Heart left ventricle (tissue), 13 donors: ENCODE results near the gene MBL2.

ENCODE experiments used
- POLR2A ChIP-seq, 2 donors: fragments of 450-650 bp; IDR thresholded peaks; one replicate each; pipeline ENCODE4 v1.6.1; 2017; ENCODE audit warnings: antibody characterized with exemption in 2 of 2, mild to moderate bottlenecking in 2 of 2, moderate library complexity in 2 of 2
- TF ChIP-seq, protein P1 (sequence below), 12 donors: fragments of 200-600 bp; sonication (generic) in 4 of 12; IDR thresholded peaks; one replicate each; pipeline versions ENCODE4 v1.5.0 to v1.8.0; 2018 to 2022; ENCODE audit warnings: antibody characterized with exemption in 12 of 12, mild to moderate bottlenecking in 5 of 12
- donor health status: ischemic (EF 13 %, LVEDD 7.1; RV severe dilation, severe dysfunction).
- donor health status: DM: no; HTN: yes; CAD: no.
- donor health status: DM: no; HTN: no; CAD: no.
- donor health status: ischemic (EF 25% LVEDD 6.9; RV normal size, moderate dysfunction).
- donor health status: ischemic (EF 25% LVEDD 5.7; RV mildly dilated, moderate dysfunction).
- donor health status: ischemic (EF 35%, LVEDD 5.7; RV mildly dilated, moderate dysfunction).
- donor health status: nonischemic (EF 11% LVEDD 7.7; RV severe dilation, severe dysfunction).
- donor health status: DM: yes; HTN: yes; CAD: no.
- donor health status: PGD.
- donor health status: ischemic (EF 29% LVEDD 5.4; RV normal size, mild dysfunction).
- donor health status: nonischemic (EF 23%, LVEDD 6.1; RV moderate dilation, normal function).

- TF ChIP-seq, protein P1, sequence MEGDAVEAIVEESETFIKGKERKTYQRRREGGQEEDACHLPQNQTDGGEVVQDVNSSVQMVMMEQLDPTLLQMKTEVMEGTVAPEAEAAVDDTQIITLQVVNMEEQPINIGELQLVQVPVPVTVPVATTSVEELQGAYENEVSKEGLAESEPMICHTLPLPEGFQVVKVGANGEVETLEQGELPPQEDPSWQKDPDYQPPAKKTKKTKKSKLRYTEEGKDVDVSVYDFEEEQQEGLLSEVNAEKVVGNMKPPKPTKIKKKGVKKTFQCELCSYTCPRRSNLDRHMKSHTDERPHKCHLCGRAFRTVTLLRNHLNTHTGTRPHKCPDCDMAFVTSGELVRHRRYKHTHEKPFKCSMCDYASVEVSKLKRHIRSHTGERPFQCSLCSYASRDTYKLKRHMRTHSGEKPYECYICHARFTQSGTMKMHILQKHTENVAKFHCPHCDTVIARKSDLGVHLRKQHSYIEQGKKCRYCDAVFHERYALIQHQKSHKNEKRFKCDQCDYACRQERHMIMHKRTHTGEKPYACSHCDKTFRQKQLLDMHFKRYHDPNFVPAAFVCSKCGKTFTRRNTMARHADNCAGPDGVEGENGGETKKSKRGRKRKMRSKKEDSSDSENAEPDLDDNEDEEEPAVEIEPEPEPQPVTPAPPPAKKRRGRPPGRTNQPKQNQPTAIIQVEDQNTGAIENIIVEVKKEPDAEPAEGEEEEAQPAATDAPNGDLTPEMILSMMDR (IDR thresholded peaks at IDR 0.05), result no peak
- TF ChIP-seq POLR2A (IDR thresholded peaks at IDR 0.05), result no peak
These were observed 20.3 kb downstream of the MBL2 start for GRCh38 chr10:52752261-52752660.
